Aortic smooth muscle cell (primary cell): ENCODE measurements around the gene ACYP2. TPM values are rescaled to one million over a fixed set of nuclear protein-coding genes. Genes with fewer than 3 reads are reported as not detected.

Source experiments
- total RNA-seq: library from RNA; depleted of rRNA; stranded (reverse); fragments of >200 nt; gene quantifications from 2 replicates; pipeline ENCODE4 v1.2.3, GENCODE V29; 2014

The ACYP2 gene
- total RNA-seq: 13.0 and 16.6 TPM in 2 replicates

GRCh38 chr2:54115284-54116137 is at the start of gene ACYP2:
TSS of gene ACYP2 (plus strand) at chr2:54115615.

GRCh38 chr2:54256091-54256694 is 140.8 kb downstream of the ACYP2 start, which contains the start of gene TSPYL6:
TSS of gene TSPYL6 (minus strand) at chr2:54256229. CDS start at chr2:54256151, 78 bp downstream.

Other genes with a start within 250 kb of the ACYP2 start
- 26.4 and 31.8 TPM in 2 replicates for gene PSME4, start 144.6 kb upstream of the ACYP2 start, total RNA-seq
- not detected in 2 replicates for gene TSPYL6, start 140.6 kb downstream of the ACYP2 start, total RNA-seq